Adrenal gland (tissue), 12 donors: ENCODE results near the gene SLC35A1. TPM values are rescaled to one million over a fixed set of nuclear protein-coding genes. Genes with fewer than 3 reads are reported as not detected.
A peak's percentile ranks its signal among the peaks of the same experiment; 100 is the strongest.

ENCODE experiments used
- DNase-seq, 7 donors: peaks; one replicate each; pipeline ENCODE4 v3.0.0-alpha.2; 2019 to 2020
- H3K27ac ChIP-seq, 5 donors: fragments of 200-600 bp; sonication (generic) in 4 of 5; 1 replicate in 3 of 5; 2 replicates in 2 of 5; pipeline versions ENCODE4 v1.5.1 to v1.8.0; 2016 to 2020; ENCODE audit warnings: mild to moderate bottlenecking in 1 of 5
- H3K27me3 ChIP-seq: fragments of 200-600 bp; 2 replicates; pipeline ENCODE4 v1.8.0; 2021
- H3K36me3 ChIP-seq, 2 donors: fragments of 200-600 bp; replicated peaks in 1 of 2; 1 replicate in 1 of 2; 2 replicates in 1 of 2; pipeline versions ENCODE4 v1.5.1 to v1.8.0; 2018 to 2022
- H3K4me1 ChIP-seq, 2 donors: fragments of 200-600 bp; replicated peaks in 1 of 2; 1 replicate in 1 of 2; 2 replicates in 1 of 2; pipeline versions ENCODE4 v1.5.1 to v1.8.0; 2018 to 2021
- H3K4me3 ChIP-seq, 4 donors: fragments of 200-600 bp; sonication (generic) in 3 of 4; one replicate each; pipeline ENCODE4 v1.5.1; 2016 to 2018
- H3K9me3 ChIP-seq, 3 donors: fragments of 200-600 bp; sonication (generic) in 1 of 3; replicated peaks in 1 of 3; 1 replicate in 2 of 3; 2 replicates in 1 of 3; pipeline versions ENCODE4 v1.5.1 to v1.8.0; 2016 to 2021
- POLR2A ChIP-seq, 2 donors: fragments of 450-650 bp; IDR thresholded peaks; one replicate each; pipeline ENCODE4 v1.6.1; 2017; ENCODE audit warnings: antibody characterized with exemption in 2 of 2, mild to moderate bottlenecking in 2 of 2, moderate library complexity in 1 of 2
- WGBS, 4 donors: extraction: QIAGEN DNeasy Blood & Tissue Kit in 2 of 4; methylation state at CpG; one replicate each; pipeline versions ENCODE4 v1.1.5 to v1.1.7; 2013 to 2017; 5-methylcytosine and 5-hydroxymethylcytosine counted together
- intact Hi-C, 2 donors: fragments of 100-400 bp; cut with DNase I; formaldehyde crosslinking; loops; one replicate each; pipeline versions ENCODE4 v1.14.1 to v1.15.0; 2022 to 2023
- polyA plus RNA-seq, 3 donors: library from polyadenylated mRNA; stranded (reverse); fragments of 200-250 nt in 2 of 3; fragments of 350-450 nt in 1 of 3; fragmentation: Illumina TruSeq in 1 of 3; extraction: RNeasy Lipid Tissue Mini Kit (QIAGEN cat#74804) in 1 of 3; gene quantifications; one replicate each; pipeline ENCODE4 v1.2.3, GENCODE V29; 2013 to 2014
- total RNA-seq, 9 donors: library from RNA; depleted of rRNA in 4 of 9; stranded (reverse); fragments of >200 nt in 4 of 9; fragments of 120-200 nt in 1 of 9; fragmentation: NEBNext Ultra II Directional in 1 of 9; extraction: Animal tissue kit (Norgen Biotek cat#: 25700) in 1 of 9; gene quantifications; one replicate each; pipeline versions ENCODE4 v1.1.0 to v1.2.4, GENCODE V29; 2013 to 2023
- TF ChIP-seq, protein P1 (sequence below), 6 experiments: fragments of 450-650 bp in 4 of 6; fragments of 200-600 bp in 2 of 6; sonication (generic) in 1 of 6; IDR thresholded peaks; 1 replicate in 5 of 6; 2 replicates in 1 of 6; pipeline versions ENCODE4 v1.5.1 to v1.8.0; 2016 to 2021; ENCODE audit warnings: antibody characterized with exemption in 6 of 6, mild to moderate bottlenecking in 2 of 6, moderate library complexity in 1 of 6
- donor health status: healthy with polysubstance abuse.
- donor health status: Bipolar disorder and iron deficiency.
- donor health status: DM: yes; HTN: yes; CAD: no.
- donor health status: DM: no; HTN: no; CAD: no.
- donor health status: DM: no; HTN: no; CAD: no.
- donor health status: DM: yes; HTN: yes; CAD: no.

The SLC35A1 gene
- total and polyA plus RNA-seq, 12 donors: 19.9 to 41.0 (median 29.3) TPM

- no peak for TF ChIP-seq POLR2A (IDR thresholded peaks at IDR 0.05)
- TF ChIP-seq, protein P1, sequence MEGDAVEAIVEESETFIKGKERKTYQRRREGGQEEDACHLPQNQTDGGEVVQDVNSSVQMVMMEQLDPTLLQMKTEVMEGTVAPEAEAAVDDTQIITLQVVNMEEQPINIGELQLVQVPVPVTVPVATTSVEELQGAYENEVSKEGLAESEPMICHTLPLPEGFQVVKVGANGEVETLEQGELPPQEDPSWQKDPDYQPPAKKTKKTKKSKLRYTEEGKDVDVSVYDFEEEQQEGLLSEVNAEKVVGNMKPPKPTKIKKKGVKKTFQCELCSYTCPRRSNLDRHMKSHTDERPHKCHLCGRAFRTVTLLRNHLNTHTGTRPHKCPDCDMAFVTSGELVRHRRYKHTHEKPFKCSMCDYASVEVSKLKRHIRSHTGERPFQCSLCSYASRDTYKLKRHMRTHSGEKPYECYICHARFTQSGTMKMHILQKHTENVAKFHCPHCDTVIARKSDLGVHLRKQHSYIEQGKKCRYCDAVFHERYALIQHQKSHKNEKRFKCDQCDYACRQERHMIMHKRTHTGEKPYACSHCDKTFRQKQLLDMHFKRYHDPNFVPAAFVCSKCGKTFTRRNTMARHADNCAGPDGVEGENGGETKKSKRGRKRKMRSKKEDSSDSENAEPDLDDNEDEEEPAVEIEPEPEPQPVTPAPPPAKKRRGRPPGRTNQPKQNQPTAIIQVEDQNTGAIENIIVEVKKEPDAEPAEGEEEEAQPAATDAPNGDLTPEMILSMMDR (IDR thresholded peaks at IDR 0.05): no peak
- Histone ChIP-seq H3K27me3 (no peaks in the 10 kb centered on the region), H3K36me3 (peaks cover 0 to 70% of the 10 kb centered on the region in 2 donors), H3K4me3 (no peak overlapping the region), H3K27ac (no peak overlapping the region), H3K4me1 (peaks cover 1 to 2% of the 10 kb centered on the region in 2 donors), H3K9me3 (no peaks in the 10 kb centered on the region)
- 92 to 95% (median 93%) methylated on average over 8 of the region's 8 CpGs for WGBS, 4 donors
- no peak for DNase-seq
- intact Hi-C loops: no loop called here
Observed at GRCh38 chr6:87518453-87518852, 45.7 kb downstream of the SLC35A1 start.

DNA sequence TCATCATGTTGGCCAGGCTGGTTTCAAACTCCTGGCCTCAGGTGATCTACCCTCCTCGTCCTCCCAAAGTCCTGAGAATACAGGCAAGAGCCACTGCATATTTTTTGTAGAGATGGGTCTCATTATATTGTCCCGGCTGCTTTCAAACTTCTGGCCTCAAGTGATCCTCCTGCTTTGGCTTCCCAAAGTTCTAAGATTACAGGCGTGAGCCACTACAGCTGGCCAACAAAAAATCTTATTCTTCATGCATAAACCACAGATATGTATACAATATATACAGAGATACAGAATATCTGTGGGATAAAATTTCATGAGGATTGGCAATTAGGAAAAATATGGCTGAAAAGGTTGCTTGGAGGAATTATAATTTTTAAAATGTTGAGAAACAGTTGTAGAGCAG, 49.9 kb downstream of the SLC35A1 start:
- intact Hi-C loops: no loop called here
- H3K27me3 ChIP-seq: no peaks in the 10 kb centered on the region
- H3K9me3 ChIP-seq: no peaks in the 10 kb centered on the region
- H3K36me3 ChIP-seq: peaks cover 0 to 37% of the 10 kb centered on the region in 2 donors
- WGBS, 4 donors: 80 to 99% (median 98%) methylated on average over 3 of the region's 3 CpGs
- no peak overlapping the region for H3K4me3 ChIP-seq
- TF ChIP-seq, protein P1 (IDR thresholded peaks at IDR 0.05): no peak
- no peak for TF ChIP-seq POLR2A (IDR thresholded peaks at IDR 0.05)
- DNase-seq: no peak
- peaks cover 21 to 25% of the 10 kb centered on the region in 2 donors for H3K4me1 ChIP-seq
- no peak overlapping the region for H3K27ac ChIP-seq

GRCh38 chr6:87529221-87529620, 56.4 kb downstream of the SLC35A1 start:
- no peaks in the 10 kb centered on the region for H3K27me3 ChIP-seq
- no peaks in the 10 kb centered on the region for H3K9me3 ChIP-seq
- H3K4me1 ChIP-seq: peaks cover 21 to 26% of the 10 kb centered on the region in 2 donors
- H3K27ac ChIP-seq: no peak overlapping the region
- no peak for DNase-seq
- WGBS, 4 donors: 81 to 100% (median 93%) methylated on average over 1 of the region's 1 CpG
- intact Hi-C loops: no loop called here
- no peak for TF ChIP-seq POLR2A (IDR thresholded peaks at IDR 0.05)
- TF ChIP-seq, protein P1 (IDR thresholded peaks at IDR 0.05): no peak
- H3K36me3 ChIP-seq: peaks cover 0 to 20% of the 10 kb centered on the region in 2 donors
- no peak overlapping the region for H3K4me3 ChIP-seq

GRCh38 chr6:87534377-87535047, 61.7 kb downstream of the SLC35A1 start:
- WGBS, 4 donors: 87 to 100% (median 97%) methylated on average over 2 of the region's 2 CpGs
- Histone ChIP-seq H3K27me3 (no peaks in the 10 kb centered on the region), H3K9me3 (no peaks in the 10 kb centered on the region), H3K36me3 (peaks cover 0 to 11% of the 10 kb centered on the region in 2 donors), H3K27ac (peak overlapping the region in 4 of 5 donors; percentile 33 to 69 (median 41)), H3K4me3 (no peak overlapping the region), H3K4me1 (peaks cover 21 to 34% of the 10 kb centered on the region in 2 donors)
- no peak for DNase-seq
- TF ChIP-seq, protein P1 (IDR thresholded peaks at IDR 0.05): no peak
- no peak for TF ChIP-seq POLR2A (IDR thresholded peaks at IDR 0.05)
- intact Hi-C loops: no loop called here
